Dendritic cell treated with granulocyte-macrophage colony-stimulating factor and Interleukin-4, amounts not matched to agents 40 ng/mL and 50 ng/mL, for 4 days (primary cell): Measurements from ENCODE around the gene CAMK1G.

Source experiments
- H3K27ac Mint-ChIP-seq: one replicate; pipeline ENCODE4 v1.8.0; 2022; ENCODE audit warnings: mild to moderate bottlenecking, mixed read lengths
- H3K27me3 Mint-ChIP-seq: one replicate; pipeline ENCODE4 v1.8.0; 2022; ENCODE audit warnings: mild to moderate bottlenecking, mixed read lengths
- H3K36me3 Mint-ChIP-seq: one replicate; pipeline ENCODE4 v1.8.0; 2022; ENCODE audit warnings: low read depth, mixed read lengths
- H3K4me1 Mint-ChIP-seq: one replicate; pipeline ENCODE4 v1.8.0; 2022; ENCODE audit warnings: low read depth, mixed read lengths
- H3K4me3 Mint-ChIP-seq: one replicate; pipeline ENCODE4 v1.8.0; 2022; ENCODE audit warnings: mild to moderate bottlenecking, moderate library complexity, mixed read lengths
- H3K9me3 Mint-ChIP-seq: one replicate; pipeline ENCODE4 v1.8.0; 2022; ENCODE audit warnings: mixed read lengths
- intact Hi-C: fragments of 100-400 bp; cut with micrococcal nuclease; formaldehyde crosslinking; loops from one replicate; pipeline ENCODE4 v1.15.0; 2022

The CAMK1G gene

GRCh38 chr1:209577346-209577745, 6.2 kb upstream of the CAMK1G start:
- Mint-ChIP-seq H3K27me3 (peaks cover 38% of the 10 kb centered on the region), H3K9me3 (no peaks in the 10 kb centered on the region), H3K36me3 (no peaks in the 10 kb centered on the region), H3K4me3 (no peak overlapping the region), H3K4me1 (peaks cover 5% of the 10 kb centered on the region), H3K27ac (no peak overlapping the region)
- intact Hi-C loops = loop anchor here (1.0 to 2.0 kb wide), 2 partner anchors 49 to 116 kb away; no protein-coding TSS in a partner anchor

GRCh38 chr1:209580577-209580976, 2.9 kb upstream of the CAMK1G start:
- Mint-ChIP-seq H3K27ac (no peak overlapping the region), H3K4me3 (no peak overlapping the region), H3K9me3 (no peaks in the 10 kb centered on the region), H3K4me1 (peaks cover 7% of the 10 kb centered on the region), H3K36me3 (no peaks in the 10 kb centered on the region), H3K27me3 (peaks cover 15% of the 10 kb centered on the region)
- intact Hi-C loops = no loop called here

GRCh38 chr1:209584231-209584672, 738 bp downstream of the CAMK1G start:
- Mint-ChIP-seq H3K9me3 (no peaks in the 10 kb centered on the region), H3K27ac (no peak overlapping the region), H3K4me1 (peaks cover 6% of the 10 kb centered on the region)

GRCh38 chr1:209585197-209585596, 1.7 kb downstream of the CAMK1G start:
- H3K4me1 Mint-ChIP-seq = peaks cover 6% of the 10 kb centered on the region
- H3K27me3 Mint-ChIP-seq = peaks cover 33% of the 10 kb centered on the region
- H3K36me3 Mint-ChIP-seq = no peaks in the 10 kb centered on the region
- H3K9me3 Mint-ChIP-seq = no peaks in the 10 kb centered on the region
- intact Hi-C loops = no loop called here
- no peak overlapping the region for H3K4me3 Mint-ChIP-seq
- H3K27ac Mint-ChIP-seq = no peak overlapping the region

More at GRCh38 chr1:209584231-209584672, 738 bp downstream of the CAMK1G start:
- intact Hi-C loops = no loop called here
- no peak overlapping the region for H3K4me3 Mint-ChIP-seq
- peaks cover 26% of the 10 kb centered on the region for H3K27me3 Mint-ChIP-seq
- H3K36me3 Mint-ChIP-seq = no peaks in the 10 kb centered on the region

GRCh38 chr1:209585672-209586071, 2.2 kb downstream of the CAMK1G start:
- intact Hi-C loops = no loop called here
- no peak overlapping the region for H3K4me3 Mint-ChIP-seq
- no peaks in the 10 kb centered on the region for H3K36me3 Mint-ChIP-seq
- no peaks in the 10 kb centered on the region for H3K9me3 Mint-ChIP-seq
- peaks cover 6% of the 10 kb centered on the region for H3K4me1 Mint-ChIP-seq
- H3K27me3 Mint-ChIP-seq = peaks cover 37% of the 10 kb centered on the region
- H3K27ac Mint-ChIP-seq = no peak overlapping the region

- H3K4me3 Mint-ChIP-seq = no peak overlapping the region
- H3K9me3 Mint-ChIP-seq = no peaks in the 10 kb centered on the region
- H3K27ac Mint-ChIP-seq = no peak overlapping the region
- H3K36me3 Mint-ChIP-seq = no peaks in the 10 kb centered on the region
- peaks cover 6% of the 10 kb centered on the region for H3K4me1 Mint-ChIP-seq
- H3K27me3 Mint-ChIP-seq = peaks cover 39% of the 10 kb centered on the region
- intact Hi-C loops = no loop called here
Observed at GRCh38 chr1:209586221-209586740, 2.8 kb downstream of the CAMK1G start.

- Mint-ChIP-seq H3K4me3 (no peak overlapping the region), H3K36me3 (no peaks in the 10 kb centered on the region), H3K9me3 (no peaks in the 10 kb centered on the region), H3K27ac (no peak overlapping the region), H3K27me3 (peaks cover 46% of the 10 kb centered on the region), H3K4me1 (peaks cover 6% of the 10 kb centered on the region)
- intact Hi-C loops = no loop called here
Observed at GRCh38 chr1:209587789-209588188, 4.3 kb downstream of the CAMK1G start.

GRCh38 chr1:209589440-209589839, 5.9 kb downstream of the CAMK1G start:
- Mint-ChIP-seq H3K36me3 (no peaks in the 10 kb centered on the region), H3K27ac (no peak overlapping the region), H3K4me1 (peaks cover 6% of the 10 kb centered on the region), H3K27me3 (peaks cover 59% of the 10 kb centered on the region), H3K9me3 (no peaks in the 10 kb centered on the region), H3K4me3 (no peak overlapping the region)
- intact Hi-C loops = no loop called here

GRCh38 chr1:209589863-209590262, 6.3 kb downstream of the CAMK1G start:
- H3K4me1 Mint-ChIP-seq = peaks cover 6% of the 10 kb centered on the region
- intact Hi-C loops = no loop called here
- H3K27ac Mint-ChIP-seq = no peak overlapping the region
- no peaks in the 10 kb centered on the region for H3K9me3 Mint-ChIP-seq
- H3K27me3 Mint-ChIP-seq = peaks cover 62% of the 10 kb centered on the region
- H3K4me3 Mint-ChIP-seq = no peak overlapping the region
- H3K36me3 Mint-ChIP-seq = no peaks in the 10 kb centered on the region

- Mint-ChIP-seq H3K4me1 (peaks cover 6% of the 10 kb centered on the region), H3K4me3 (no peak overlapping the region), H3K36me3 (no peaks in the 10 kb centered on the region), H3K27ac (no peak overlapping the region), H3K27me3 (peaks cover 66% of the 10 kb centered on the region), H3K9me3 (no peaks in the 10 kb centered on the region)
- intact Hi-C loops = no loop called here
Observed at GRCh38 chr1:209590405-209590804, 6.9 kb downstream of the CAMK1G start.

GRCh38 chr1:209593747-209594146, 10.2 kb downstream of the CAMK1G start:
- Mint-ChIP-seq H3K9me3 (no peaks in the 10 kb centered on the region), H3K36me3 (no peaks in the 10 kb centered on the region), H3K27me3 (peaks cover 61% of the 10 kb centered on the region), H3K4me1 (no peaks in the 10 kb centered on the region), H3K27ac (no peak overlapping the region), H3K4me3 (no peak overlapping the region)
- intact Hi-C loops = no loop called here

GRCh38 chr1:209594440-209594839, 10.9 kb downstream of the CAMK1G start:
- intact Hi-C loops = no loop called here
- Mint-ChIP-seq H3K27ac (no peak overlapping the region), H3K27me3 (peaks cover 59% of the 10 kb centered on the region)

GRCh38 chr1:209595028-209595427, 11.5 kb downstream of the CAMK1G start:
- Mint-ChIP-seq H3K9me3 (no peaks in the 10 kb centered on the region), H3K27me3 (peaks cover 59% of the 10 kb centered on the region), H3K36me3 (no peaks in the 10 kb centered on the region), H3K4me1 (no peaks in the 10 kb centered on the region), H3K27ac (no peak overlapping the region), H3K4me3 (no peak overlapping the region)
- intact Hi-C loops = no loop called here

More at GRCh38 chr1:209594440-209594839, 10.9 kb downstream of the CAMK1G start:
- H3K9me3 Mint-ChIP-seq = no peaks in the 10 kb centered on the region
- no peaks in the 10 kb centered on the region for H3K4me1 Mint-ChIP-seq
- H3K36me3 Mint-ChIP-seq = no peaks in the 10 kb centered on the region
- no peak overlapping the region for H3K4me3 Mint-ChIP-seq

GRCh38 chr1:209595599-209596285, 12.2 kb downstream of the CAMK1G start:
- Mint-ChIP-seq H3K4me3 (no peak overlapping the region), H3K27me3 (peaks cover 56% of the 10 kb centered on the region), H3K9me3 (no peaks in the 10 kb centered on the region), H3K27ac (no peak overlapping the region), H3K4me1 (no peaks in the 10 kb centered on the region), H3K36me3 (no peaks in the 10 kb centered on the region)
- intact Hi-C loops = no loop called here

GRCh38 chr1:209597499-209597898, 14.0 kb downstream of the CAMK1G start:
- H3K27me3 Mint-ChIP-seq = peaks cover 54% of the 10 kb centered on the region
- no peaks in the 10 kb centered on the region for H3K36me3 Mint-ChIP-seq
- H3K4me3 Mint-ChIP-seq = no peak overlapping the region
- intact Hi-C loops = no loop called here
- H3K4me1 Mint-ChIP-seq = no peaks in the 10 kb centered on the region
- H3K9me3 Mint-ChIP-seq = no peaks in the 10 kb centered on the region
- no peak overlapping the region for H3K27ac Mint-ChIP-seq
